Bronchial epithelial cell (primary cell): ENCODE results near the gene CKLF. TPM values are rescaled to one million over a fixed set of nuclear protein-coding genes. Genes with fewer than 3 reads are reported as not detected.
A peak's percentile ranks its signal among the peaks of the same experiment; 100 is the strongest.

Experiments
- DNase-seq: peaks from one replicate; pipeline ENCODE4 v3.0.0-alpha.2; 2010; ENCODE audit warnings: low read depth
- FAIRE-seq: peaks from 2 replicates; lab custom pipeline; 2011; peaks lifted over from hg19 to GRCh38; lab: Jason Lieb, UNC
- H3K27me3 ChIP-seq: 2 replicates; pipeline ENCODE4 v1.5.1; 2011; ENCODE audit warnings: low read length; ENCODE audit not compliant: control insufficient read depth, insufficient read depth
- H3K36me3 ChIP-seq: 2 replicates; pipeline ENCODE4 v1.5.1; 2011; ENCODE audit warnings: low read length; ENCODE audit not compliant: control insufficient read depth, insufficient read depth
- H3K4me3 ChIP-seq: 2 replicates; pipeline ENCODE4 v1.5.1; 2011; ENCODE audit warnings: mild to moderate bottlenecking, low read depth, low read length, control low read depth
- total RNA-seq: library from RNA; depleted of rRNA; stranded (reverse); fragments of >200 nt; gene quantifications from 2 replicates; pipeline ENCODE4 v1.2.1, GENCODE V29; 2014
- TF ChIP-seq, protein P1 (sequence below): IDR thresholded peaks from 2 replicates; pipeline ENCODE4 v1.5.1; 2011; ENCODE audit warnings: mild to moderate bottlenecking, moderate library complexity, low read length, control low read depth, inconsistent platforms; ENCODE audit not compliant: insufficient read depth, severe bottlenecking

Gene CKLF
- total RNA-seq, 1 donor from 2014 or later, result 22.6 TPM

DNA sequence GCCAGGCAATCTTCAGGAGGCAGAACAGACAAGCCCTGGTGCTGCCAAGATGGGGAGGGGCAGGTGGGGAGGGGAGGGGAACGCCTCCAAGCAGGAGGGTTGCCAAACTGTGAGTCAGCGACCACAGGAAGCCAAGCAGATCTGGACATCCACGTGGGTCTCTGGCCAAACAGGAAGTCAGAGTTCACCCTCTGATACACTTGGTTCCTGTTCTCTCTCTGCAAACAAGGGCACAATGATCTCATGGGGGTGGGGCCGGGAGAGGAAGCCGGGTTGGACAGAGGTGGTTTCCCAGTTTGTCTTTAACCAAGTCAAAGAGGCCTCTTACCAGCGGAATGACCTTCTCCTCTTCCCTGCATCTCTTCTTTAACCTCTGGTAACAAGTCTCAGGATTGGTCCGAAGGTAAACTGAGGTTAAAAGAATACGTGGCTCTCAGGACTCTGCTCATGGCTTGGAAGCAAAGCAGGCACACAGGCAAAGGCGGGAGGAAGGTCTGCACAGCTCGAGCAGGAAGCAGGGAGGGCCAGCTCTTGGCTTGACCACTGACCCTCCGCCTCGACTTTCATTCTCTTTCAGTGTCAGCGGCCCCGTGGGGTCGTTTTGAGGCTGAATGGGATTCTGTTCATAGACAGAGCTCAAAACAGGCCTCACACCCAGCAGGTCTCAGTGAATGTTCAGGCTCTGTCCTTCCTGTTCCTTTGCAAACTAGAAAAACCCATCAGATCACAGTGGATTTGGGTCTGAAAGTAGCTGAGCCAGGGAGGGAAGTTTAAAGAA, 35.4 kb upstream of the CKLF start:
- Histone ChIP-seq H3K27me3 (no peaks in the 10 kb centered on the region), H3K4me3 (no peak overlapping the region), H3K36me3 (no peaks in the 10 kb centered on the region)
- FAIRE-seq, result peak; percentile 77
- DNase-seq, result peak; percentile 97
- TF ChIP-seq, protein P1, sequence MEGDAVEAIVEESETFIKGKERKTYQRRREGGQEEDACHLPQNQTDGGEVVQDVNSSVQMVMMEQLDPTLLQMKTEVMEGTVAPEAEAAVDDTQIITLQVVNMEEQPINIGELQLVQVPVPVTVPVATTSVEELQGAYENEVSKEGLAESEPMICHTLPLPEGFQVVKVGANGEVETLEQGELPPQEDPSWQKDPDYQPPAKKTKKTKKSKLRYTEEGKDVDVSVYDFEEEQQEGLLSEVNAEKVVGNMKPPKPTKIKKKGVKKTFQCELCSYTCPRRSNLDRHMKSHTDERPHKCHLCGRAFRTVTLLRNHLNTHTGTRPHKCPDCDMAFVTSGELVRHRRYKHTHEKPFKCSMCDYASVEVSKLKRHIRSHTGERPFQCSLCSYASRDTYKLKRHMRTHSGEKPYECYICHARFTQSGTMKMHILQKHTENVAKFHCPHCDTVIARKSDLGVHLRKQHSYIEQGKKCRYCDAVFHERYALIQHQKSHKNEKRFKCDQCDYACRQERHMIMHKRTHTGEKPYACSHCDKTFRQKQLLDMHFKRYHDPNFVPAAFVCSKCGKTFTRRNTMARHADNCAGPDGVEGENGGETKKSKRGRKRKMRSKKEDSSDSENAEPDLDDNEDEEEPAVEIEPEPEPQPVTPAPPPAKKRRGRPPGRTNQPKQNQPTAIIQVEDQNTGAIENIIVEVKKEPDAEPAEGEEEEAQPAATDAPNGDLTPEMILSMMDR, result no peak

GRCh38 chr16:66517586-66518263, 34.7 kb upstream of the CKLF start:
- Histone ChIP-seq H3K27me3 (no peaks in the 10 kb centered on the region), H3K36me3 (no peaks in the 10 kb centered on the region), H3K4me3 (no peak overlapping the region)
- TF ChIP-seq, protein P1, result no peak
- DNase-seq (no peak), FAIRE-seq (no peak)

- FAIRE-seq, result no peak
- no peaks in the 10 kb centered on the region for H3K36me3 ChIP-seq
- DNase-seq, result no peak
- TF ChIP-seq, protein P1, result no peak
- H3K4me3 ChIP-seq, result no peak overlapping the region
- H3K27me3 ChIP-seq, result no peaks in the 10 kb centered on the region
Observed at GRCh38 chr16:66519482-66520373, 32.6 kb upstream of the CKLF start.

- H3K4me3 ChIP-seq, result no peak overlapping the region
- TF ChIP-seq, protein P1, result no peak
- FAIRE-seq (no peak), DNase-seq (no peak)
- no peaks in the 10 kb centered on the region for H3K36me3 ChIP-seq
- H3K27me3 ChIP-seq, result no peaks in the 10 kb centered on the region
Observed at GRCh38 chr16:66520406-66521170, 31.8 kb upstream of the CKLF start.

- no peak overlapping the region for H3K4me3 ChIP-seq
- DNase-seq, result no peak
Observed at GRCh38 chr16:66521252-66521713, 31.1 kb upstream of the CKLF start.

More at GRCh38 chr16:66521252-66521713, 31.1 kb upstream of the CKLF start:
- FAIRE-seq, result no peak
- Histone ChIP-seq H3K36me3 (no peaks in the 10 kb centered on the region), H3K27me3 (no peaks in the 10 kb centered on the region)
- TF ChIP-seq, protein P1, result no peak
